Lung microvascular endothelial cell (primary cell): ENCODE measurements around the gene FRMD3. TPM values are rescaled to one million over a fixed set of nuclear protein-coding genes. Genes with fewer than 3 reads are reported as not detected.
"Not testable (repeated sequence)": the region's sequence is repeated elsewhere in the genome, so short reads cannot be mapped to it uniquely, and the experiment has no call there.

Experiments
- DNase-seq, 2 donors: peaks; one replicate each; pipeline versions ENCODE4 v3.0.0 to v3.0.0-alpha.2; 2010; ENCODE audit warnings: low read depth in 2 of 2
- total RNA-seq: library from RNA; depleted of rRNA; stranded (reverse); fragments of >200 nt; gene quantifications from 2 replicates; pipeline ENCODE4 v1.2.1, GENCODE V29; 2014

The FRMD3 gene
- total RNA-seq, 1 donor from 2014 or later, result 2.4 TPM

GRCh38 chr9:83523684-83524083 is 14.5 kb downstream of the FRMD3 start:
- no peak for DNase-seq

GRCh38 chr9:83521411-83521810 is 16.8 kb downstream of the FRMD3 start:
- no peak for DNase-seq

GRCh38 chr9:83521011-83521410 is 17.2 kb downstream of the FRMD3 start:
- DNase-seq, result no peak

DNA sequence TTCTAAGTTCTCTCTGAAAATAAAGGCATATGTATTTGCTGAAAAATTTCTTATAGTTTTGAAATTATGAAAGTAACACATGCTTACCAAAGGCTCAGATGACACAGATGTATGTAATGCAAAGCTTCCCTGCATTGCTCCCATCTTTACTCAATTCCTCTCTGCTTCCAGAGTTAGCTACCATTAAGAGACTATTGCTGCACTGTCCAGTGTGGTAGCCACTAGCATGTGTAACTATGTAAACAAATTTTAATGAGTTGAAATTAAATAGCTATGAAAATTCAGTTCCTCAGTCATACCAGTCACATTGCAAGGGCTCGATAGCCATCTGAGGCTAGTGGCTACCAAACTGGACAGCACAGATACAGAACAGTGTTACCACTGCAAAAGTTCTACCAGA is 17.9 kb downstream of the FRMD3 start:
- DNase-seq, result no peak

GRCh38 chr9:83517980-83518379 is 20.2 kb downstream of the FRMD3 start:
- not testable (repeated sequence) for DNase-seq

DNA sequence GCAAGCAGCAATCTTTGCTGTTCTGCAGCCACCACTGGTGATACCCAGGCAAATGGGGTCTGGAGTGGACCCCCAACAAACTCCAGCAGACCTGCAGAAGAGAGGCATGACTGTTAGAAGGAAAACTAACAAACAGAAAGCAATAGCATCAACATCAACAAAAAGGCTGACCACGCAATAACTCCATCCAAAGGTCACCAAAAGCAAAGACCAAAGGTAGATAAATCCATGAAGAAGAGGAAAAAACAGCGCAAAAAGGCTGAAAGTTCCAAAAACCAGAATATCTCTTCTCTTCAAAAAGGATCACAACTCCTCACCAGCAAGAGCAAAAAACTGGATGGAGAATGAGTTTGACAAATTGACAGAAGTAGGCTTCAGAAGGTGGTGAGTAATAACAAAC is 23.4 kb downstream of the FRMD3 start:
- DNase-seq, result no peak

- DNase-seq, result no peak
Observed at GRCh38 chr9:83512621-83513020, 25.6 kb downstream of the FRMD3 start.

DNA sequence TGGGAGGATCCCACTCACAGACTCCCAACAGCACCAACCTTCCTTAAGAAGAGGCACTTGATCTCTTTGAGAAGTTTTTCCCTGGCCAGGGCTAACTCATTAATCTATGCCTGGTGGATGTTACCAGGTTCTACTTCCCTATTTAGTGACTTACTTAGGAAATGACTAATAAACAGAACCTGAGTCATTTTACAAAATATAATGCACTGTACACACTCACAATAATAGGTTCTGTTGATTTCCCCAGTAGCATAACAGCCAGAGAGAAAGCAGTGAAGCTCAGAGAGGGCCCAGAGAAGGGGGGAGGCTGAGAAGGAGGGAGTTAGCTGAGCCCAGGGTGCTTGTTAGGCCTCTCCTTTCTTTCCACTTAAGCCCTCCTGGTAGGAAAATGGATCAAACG is 27.1 kb downstream of the FRMD3 start:
- DNase-seq, result peak; percentile 18 to 92

DNA sequence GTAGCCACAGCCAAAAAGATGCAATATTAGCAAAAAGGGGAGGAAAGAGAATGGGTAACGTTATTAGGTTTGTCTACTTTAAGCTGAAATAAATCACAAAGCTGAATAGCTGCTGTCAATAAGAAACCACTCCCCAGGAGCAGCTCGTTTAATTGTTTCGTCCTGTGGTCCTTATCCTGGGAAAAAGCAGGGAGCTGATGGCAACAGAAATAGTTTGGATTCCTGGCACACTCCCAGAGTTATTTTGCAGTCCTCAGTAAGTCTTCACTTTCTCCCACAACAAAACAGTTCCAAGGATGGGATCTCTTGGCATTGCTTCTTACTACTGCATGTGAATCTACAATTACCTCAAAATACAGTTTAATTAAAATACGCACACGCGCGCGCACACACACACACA is 28.8 kb downstream of the FRMD3 start:
- peak in 1 of 2 donors; percentile 35 for DNase-seq

DNA sequence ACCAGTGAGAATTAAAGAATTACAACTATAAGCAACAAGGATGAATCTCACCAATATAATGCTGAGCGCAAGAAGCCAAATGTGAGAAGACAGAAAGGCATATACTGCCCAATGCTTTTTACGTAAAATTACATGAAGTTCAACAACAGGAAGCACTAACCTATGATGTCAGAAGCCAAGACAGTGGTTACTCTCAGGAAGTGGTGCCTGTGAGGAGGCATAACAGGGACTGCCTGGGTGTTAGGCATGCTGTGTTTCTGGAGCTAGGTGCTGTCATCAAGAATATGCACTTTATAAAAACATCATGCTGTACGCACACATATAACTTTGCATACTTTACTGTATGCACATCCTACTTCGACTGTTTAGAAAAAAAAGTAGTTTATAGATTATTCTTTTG is 30.1 kb downstream of the FRMD3 start:
- DNase-seq, result peak in 1 of 2 donors; percentile 58

DNA sequence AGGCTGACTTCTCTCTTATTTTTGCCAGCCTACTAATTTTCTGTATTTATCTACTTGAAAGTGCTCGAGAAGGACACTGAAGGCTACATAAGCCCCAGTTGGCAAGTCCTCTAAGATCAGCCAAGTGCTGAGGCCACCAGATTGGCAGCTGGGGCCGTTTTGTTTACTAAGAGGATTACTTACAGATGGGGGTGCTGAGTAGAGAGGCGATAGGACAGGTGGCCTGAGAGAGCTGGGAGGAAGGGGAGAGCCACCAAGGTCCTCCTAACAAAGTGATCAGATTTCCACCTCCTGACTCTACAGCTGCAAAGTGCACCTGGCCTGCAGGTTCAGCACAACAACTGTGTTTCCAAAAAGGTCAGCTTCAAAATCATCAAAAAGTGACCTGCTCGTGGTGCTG is 32.9 kb downstream of the FRMD3 start:
- DNase-seq, result no peak

DNA sequence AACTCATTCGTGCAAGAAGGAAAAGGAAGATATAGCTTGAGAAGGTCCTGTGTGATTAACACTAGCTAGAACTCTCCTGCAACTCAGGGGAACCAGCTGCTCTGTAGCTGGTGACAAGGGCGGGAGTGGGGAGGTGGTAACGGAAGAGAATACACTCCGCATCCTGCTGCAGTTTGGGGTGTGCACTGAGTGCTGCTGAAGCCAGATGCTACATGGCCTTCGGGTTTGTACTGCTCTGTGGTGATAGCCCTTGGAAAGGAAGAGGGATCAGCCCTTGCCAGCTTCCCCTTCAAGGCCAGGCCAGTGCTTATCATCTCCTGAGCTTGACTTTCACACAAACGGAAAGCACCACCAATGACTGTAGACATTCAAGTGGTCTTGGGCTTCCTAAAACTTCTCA is 34.3 kb downstream of the FRMD3 start:
- DNase-seq, result no peak

DNA sequence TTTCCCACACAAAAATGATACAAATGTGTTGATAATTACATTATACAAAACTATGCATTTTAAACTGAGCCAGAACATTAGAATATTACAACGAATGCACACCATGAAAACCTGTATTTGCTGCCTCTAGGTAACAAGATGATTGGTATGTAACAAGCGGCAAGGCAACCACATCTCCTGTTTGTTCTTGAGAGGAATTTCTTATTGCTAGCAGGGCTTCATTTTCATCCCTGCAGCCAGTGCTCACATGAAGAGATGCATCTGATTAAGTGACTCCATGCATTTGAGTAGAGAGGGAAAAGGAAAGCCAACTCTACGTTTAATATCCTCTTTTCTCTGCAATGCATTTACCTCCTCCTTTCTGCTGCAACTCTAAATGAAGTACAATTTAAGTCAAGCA is 36.6 kb downstream of the FRMD3 start:
- DNase-seq, result no peak

DNA sequence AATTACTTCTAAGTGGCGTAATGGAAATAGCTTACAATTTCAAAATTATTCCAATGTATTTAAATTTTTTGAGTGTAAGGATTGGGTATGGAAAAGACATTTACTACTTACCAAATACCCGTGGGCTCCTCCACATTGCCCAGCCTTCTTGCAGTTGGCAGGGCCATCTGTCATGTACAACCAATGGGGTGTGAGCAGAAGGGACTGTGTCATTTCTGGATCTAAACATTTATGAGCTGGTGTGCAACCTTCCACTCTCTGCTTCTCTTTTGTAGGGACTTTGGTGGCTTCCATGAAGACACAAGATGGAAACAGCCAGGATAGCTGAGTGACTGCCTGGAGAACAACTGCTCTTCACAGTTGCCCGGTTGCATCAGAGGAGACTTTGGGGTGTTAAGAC is 40.8 kb downstream of the FRMD3 start:
- DNase-seq, result no peak

DNA sequence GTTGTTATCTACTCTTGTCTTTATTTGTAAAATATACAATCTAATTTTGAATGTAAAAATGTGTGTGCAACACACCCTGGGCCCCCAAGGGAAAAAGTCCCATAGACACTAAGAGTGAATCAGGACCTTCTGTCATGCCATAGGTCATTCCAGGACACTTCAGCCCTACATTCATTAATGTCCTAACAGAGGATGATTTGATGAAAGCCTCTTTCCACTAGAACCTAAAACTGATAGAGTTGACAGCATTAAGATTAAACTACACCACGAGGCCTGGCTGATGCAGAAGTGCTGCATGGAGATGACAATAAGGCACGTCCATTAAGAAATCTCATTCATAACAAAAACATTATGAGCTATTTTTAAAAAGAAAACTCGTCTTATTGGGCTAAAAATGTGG is 46.2 kb downstream of the FRMD3 start:
- no peak for DNase-seq

- peak in 1 of 2 donors; percentile 28 for DNase-seq
Observed at GRCh38 chr9:83491413-83491812, 46.8 kb downstream of the FRMD3 start.

DNA sequence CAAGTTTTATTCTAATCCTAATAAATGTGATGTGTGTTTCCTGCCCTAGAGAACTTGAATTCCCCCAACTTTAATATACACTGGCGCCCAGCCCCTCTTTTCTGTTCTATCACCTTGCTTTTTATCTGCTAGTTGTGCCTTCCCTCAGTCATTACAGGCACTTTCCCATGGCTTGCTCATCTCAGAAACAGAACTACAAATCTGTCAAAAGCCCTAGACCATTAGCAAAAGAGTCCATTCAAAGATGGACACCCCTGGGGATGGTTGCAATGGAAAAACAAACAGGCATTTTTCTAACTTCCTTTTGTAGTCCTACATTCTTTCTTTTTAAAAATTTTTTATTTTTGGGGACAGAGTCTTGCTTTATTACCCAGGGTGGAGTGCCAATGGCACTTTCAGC is 48.2 kb downstream of the FRMD3 start:
- DNase-seq, result peak in 1 of 2 donors; percentile 54

DNA sequence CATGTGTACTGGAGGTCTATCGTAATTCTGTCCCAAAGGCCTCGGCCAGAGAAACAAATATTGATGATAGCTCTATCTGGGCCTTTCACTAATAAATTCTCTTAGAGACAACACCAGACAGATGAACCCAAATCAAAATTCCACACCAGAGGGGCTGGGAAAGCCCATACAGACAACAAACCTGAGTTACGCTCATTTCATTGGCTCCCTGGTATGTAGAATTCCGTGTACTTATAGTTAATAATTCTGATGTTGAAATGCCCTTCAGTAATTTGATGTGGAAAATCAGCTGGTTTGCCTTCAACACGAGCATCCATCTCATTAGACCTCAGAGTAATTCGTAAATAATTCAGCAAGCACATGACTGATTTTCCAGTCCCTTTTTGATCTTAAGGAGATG is 53.2 kb downstream of the FRMD3 start:
- DNase-seq, result no peak

- no peak for DNase-seq
Observed at GRCh38 chr9:83483223-83483622, 55.0 kb downstream of the FRMD3 start.

GRCh38 chr9:83479765-83480164 is 58.4 kb downstream of the FRMD3 start:
- no peak for DNase-seq

DNA sequence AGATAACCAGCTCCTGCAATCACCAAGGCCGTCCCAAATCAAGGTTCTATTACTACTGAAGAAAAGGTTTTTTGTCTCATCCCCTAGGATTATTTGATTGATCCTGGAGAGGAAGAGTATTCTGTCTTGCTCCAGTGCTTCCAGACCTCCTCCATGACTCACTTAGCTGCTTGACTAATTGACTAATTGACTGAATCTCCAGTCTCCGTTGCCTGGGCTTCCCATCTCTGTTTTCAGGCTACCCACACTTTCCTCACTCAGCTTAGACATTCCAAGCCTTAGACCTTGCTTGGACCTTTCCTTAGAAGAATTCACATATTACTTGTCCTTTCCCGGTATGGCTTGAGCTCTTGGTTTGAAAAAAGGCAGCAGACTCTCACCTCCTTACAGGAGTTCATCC is 60.6 kb downstream of the FRMD3 start:
- peak in 1 of 2 donors; percentile 32 for DNase-seq

DNA sequence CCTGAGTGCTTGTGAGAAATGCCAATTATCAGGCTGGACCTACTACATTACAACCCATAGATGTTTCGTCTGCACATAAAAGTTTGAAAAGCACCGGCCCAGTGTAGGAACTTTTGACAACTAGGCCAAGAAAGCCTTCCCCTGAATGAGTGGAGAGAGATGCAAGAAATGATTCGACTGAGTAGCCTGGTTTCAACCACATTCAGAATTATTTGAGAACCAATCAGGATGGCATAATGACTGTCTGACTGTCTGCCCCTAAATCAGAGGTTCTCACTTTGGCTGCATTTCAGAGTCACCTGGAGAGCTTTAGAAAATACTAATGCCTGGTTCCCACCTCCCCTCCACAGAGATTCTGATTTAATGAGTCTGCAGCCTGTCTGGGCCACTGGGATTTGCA is 61.1 kb downstream of the FRMD3 start:
- no peak for DNase-seq

GRCh38 chr9:83476513-83476912 is 61.7 kb downstream of the FRMD3 start:
- DNase-seq, result no peak

- DNase-seq, result no peak
Observed at GRCh38 chr9:83475741-83476140, 62.5 kb downstream of the FRMD3 start.

DNA sequence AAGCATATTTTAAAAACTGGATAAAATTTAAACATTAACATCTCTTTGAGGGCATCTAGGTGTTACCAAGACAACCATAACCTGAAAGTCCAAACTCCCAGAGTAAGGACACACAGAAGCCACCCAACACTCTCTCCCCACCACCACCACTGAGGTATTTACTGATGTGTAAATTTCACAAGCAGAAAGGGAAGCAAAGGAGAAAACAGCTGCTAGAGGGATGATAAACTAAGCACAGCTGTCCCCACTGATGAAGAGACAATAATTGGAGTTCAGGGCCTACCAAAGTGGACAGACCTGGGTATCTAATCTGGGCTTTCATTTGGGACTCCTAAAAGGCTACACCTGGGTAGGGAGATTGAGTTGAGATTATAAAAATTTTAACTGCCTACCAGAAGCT is 63.6 kb downstream of the FRMD3 start:
- DNase-seq, result no peak
